SK-N-SH treated with all-trans-retinoic acid at 6 μM for 48 hours (cell line): ENCODE results near the gene RAB25.

Source experiments
- BACH2 ChIP-seq: fragments of 250-450 bp; sonication (Bioruptor Pico); IDR thresholded peaks from 2 replicates; pipeline ENCODE4 v1.9.0; 2021; ENCODE audit warnings: mild to moderate bottlenecking, borderline replicate concordance
- SNAI2 ChIP-seq: fragments of 250-450 bp; sonication (Bioruptor Pico); IDR thresholded peaks from 2 replicates; pipeline ENCODE4 v1.5.0; 2020; ENCODE audit warnings: mild to moderate bottlenecking, moderate library complexity
- ZFP3 ChIP-seq: fragments of 250-450 bp; sonication (Bioruptor Pico); IDR thresholded peaks from 2 replicates; pipeline ENCODE4 v1.5.0; 2020; ENCODE audit warnings: mild to moderate bottlenecking, moderate library complexity

- TF ChIP-seq SNAI2 (CRISPR knock-in tag) (no peak), ZFP3 (CRISPR knock-in tag) (no peak), BACH2 (CRISPR knock-in tag) (no peak)
These were observed 35.9 kb downstream of the RAB25 start for GRCh38 chr1:156096640-156097391.
